HepG2 (cell line): Measurements from ENCODE around the gene SLC25A15. TPM values are rescaled to one million over a fixed set of nuclear protein-coding genes. Genes with fewer than 3 reads are reported as not detected.
A peak's percentile ranks its signal among the peaks of the same experiment; 100 is the strongest.

Source experiments
- BRCA1 ChIP-seq: sonication (generic); formaldehyde crosslinking; IDR thresholded peaks from 2 replicates; pipeline ENCODE4 v1.4.0; 2020; ENCODE audit warnings: missing genetic modification reagents
- CHD2 ChIP-seq: IDR thresholded peaks from 2 replicates; pipeline ENCODE4 v1.6.1; 2011; ENCODE audit warnings: low read depth, low read length, improper control_type of control experiment
- RNF2 ChIP-seq: fragments of 450-650 bp; conservative IDR thresholded peaks from 2 replicates; pipeline ENCODE4 v1.6.1; 2016; ENCODE audit warnings: low read depth
- ZFP90 ChIP-seq: sonication (generic); formaldehyde crosslinking; IDR thresholded peaks from 2 replicates; pipeline ENCODE4 v1.8.0; 2022; ENCODE audit warnings: missing genetic modification reagents, mild to moderate bottlenecking, inconsistent platforms, borderline replicate concordance
- ZFX ChIP-seq: sonication (generic); formaldehyde crosslinking; IDR thresholded peaks from 2 replicates; pipeline ENCODE4 v1.4.0; 2020; ENCODE audit warnings: mild to moderate bottlenecking, low read depth, missing genetic modification reagents, moderate library complexity
- ZMYM4 ChIP-seq: sonication (generic); formaldehyde crosslinking; IDR thresholded peaks from 2 replicates; pipeline ENCODE4 v1.8.1; 2023; ENCODE audit warnings: mild to moderate bottlenecking, missing genetic modification reagents
- polyA plus RNA-seq, 8 experiments: library from polyadenylated mRNA; depleted of rRNA in 3 of 8; stranded (reverse) in 7 of 8; unstranded in 1 of 8; fragments of >200 nt; fragmentation: Illumina TruSeq in 4 of 8; extraction: Trizol in 4 of 8; gene quantifications; 2 replicates each; pipeline versions ENCODE4 v1.2.1 to v1.2.3, GENCODE V29; 2011 to 2016; ENCODE audit warnings: low read depth in 4 of 8, missing spikeins in 1 of 8, mixed read lengths in 1 of 8; ENCODE audit not compliant: insufficient read depth in 1 of 8
- total RNA-seq, 5 experiments: library from RNA; depleted of rRNA; stranded (reverse); fragments of >200 nt; fragmentation: Illumina TruSeq; extraction: Trizol; gene quantifications; 2 replicates each; pipeline ENCODE4 v1.2.3, GENCODE V29; 2016; ENCODE audit warnings: low read depth in 1 of 5
- TF ChIP-seq, protein P1 (sequence below), 2 experiments: sonication (generic) in 1 of 2; formaldehyde crosslinking in 1 of 2; IDR thresholded peaks; 2 replicates each; pipeline versions ENCODE4 v1.5.1 to v1.6.1; 2011 to 2020; ENCODE audit warnings: borderline replicate concordance in 1 of 2, low read depth in 1 of 2, low read length in 1 of 2, mild to moderate bottlenecking in 1 of 2, missing genetic modification reagents in 1 of 2, moderate library complexity in 1 of 2
- TF ChIP-seq, protein P2 (sequence below): sonication (generic); formaldehyde crosslinking; IDR thresholded peaks from 2 replicates; pipeline ENCODE4 v1.4.0; 2020; ENCODE audit warnings: mild to moderate bottlenecking, missing genetic modification reagents
- TF ChIP-seq, protein P3 (sequence below): sonication (generic); formaldehyde crosslinking; IDR thresholded peaks from 2 replicates; pipeline ENCODE4 v1.8.1; 2022; ENCODE audit warnings: low read depth, mild to moderate bottlenecking, missing genetic modification reagents
- TF ChIP-seq, protein P4 (sequence below): fragments of 450-650 bp; IDR thresholded peaks from 2 replicates; pipeline ENCODE4 v1.6.1; 2017; ENCODE audit warnings: mild to moderate bottlenecking
- TF ChIP-seq, protein P5 (sequence below): fragments of 450-650 bp; IDR thresholded peaks from 2 replicates; pipeline ENCODE4 v1.6.1; 2017

The SLC25A15 gene
- total and polyA plus RNA-seq, 2 of the 13 experiments (the other 11 are each of a cell fraction or from before 2014, with no cell fraction given), result 17.3 to 39.1 TPM

DNA sequence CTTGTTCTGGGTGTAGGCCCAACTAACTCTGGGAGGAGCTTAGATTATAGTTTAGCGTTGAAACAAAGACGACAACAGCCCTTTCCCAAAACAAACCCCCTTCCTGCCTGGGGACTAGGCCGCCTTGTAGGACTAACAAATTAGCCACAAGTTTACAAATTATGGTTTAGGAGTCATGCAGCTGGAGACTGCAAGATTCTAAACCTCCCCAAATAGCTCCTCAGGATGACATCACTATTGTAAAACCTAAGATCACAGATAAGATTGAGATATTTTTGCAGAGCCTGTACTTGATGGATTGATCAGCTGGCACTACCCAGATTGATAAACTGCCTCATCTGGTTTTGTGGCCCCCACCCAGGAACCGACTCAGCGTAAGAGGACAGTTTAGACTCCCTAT lies 2.3 kb upstream of the SLC25A15 start (continued):
- TF ChIP-seq, protein P1, sequence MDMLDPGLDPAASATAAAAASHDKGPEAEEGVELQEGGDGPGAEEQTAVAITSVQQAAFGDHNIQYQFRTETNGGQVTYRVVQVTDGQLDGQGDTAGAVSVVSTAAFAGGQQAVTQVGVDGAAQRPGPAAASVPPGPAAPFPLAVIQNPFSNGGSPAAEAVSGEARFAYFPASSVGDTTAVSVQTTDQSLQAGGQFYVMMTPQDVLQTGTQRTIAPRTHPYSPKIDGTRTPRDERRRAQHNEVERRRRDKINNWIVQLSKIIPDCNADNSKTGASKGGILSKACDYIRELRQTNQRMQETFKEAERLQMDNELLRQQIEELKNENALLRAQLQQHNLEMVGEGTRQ (IDR thresholded peaks at IDR 0.05; ENCODE audit: low read depth, low read length), result no peak
- TF ChIP-seq, protein P1 (CRISPR knock-in tag; IDR thresholded peaks at IDR 0.05; ENCODE audit: borderline replicate concordance), result no peak
- TF ChIP-seq ZFX (CRISPR knock-in tag), result 0 out of 2 replicates have a peak, but pooled peaks have one; percentile 19
- no peak for TF ChIP-seq RNF2
- TF ChIP-seq, protein P2, sequence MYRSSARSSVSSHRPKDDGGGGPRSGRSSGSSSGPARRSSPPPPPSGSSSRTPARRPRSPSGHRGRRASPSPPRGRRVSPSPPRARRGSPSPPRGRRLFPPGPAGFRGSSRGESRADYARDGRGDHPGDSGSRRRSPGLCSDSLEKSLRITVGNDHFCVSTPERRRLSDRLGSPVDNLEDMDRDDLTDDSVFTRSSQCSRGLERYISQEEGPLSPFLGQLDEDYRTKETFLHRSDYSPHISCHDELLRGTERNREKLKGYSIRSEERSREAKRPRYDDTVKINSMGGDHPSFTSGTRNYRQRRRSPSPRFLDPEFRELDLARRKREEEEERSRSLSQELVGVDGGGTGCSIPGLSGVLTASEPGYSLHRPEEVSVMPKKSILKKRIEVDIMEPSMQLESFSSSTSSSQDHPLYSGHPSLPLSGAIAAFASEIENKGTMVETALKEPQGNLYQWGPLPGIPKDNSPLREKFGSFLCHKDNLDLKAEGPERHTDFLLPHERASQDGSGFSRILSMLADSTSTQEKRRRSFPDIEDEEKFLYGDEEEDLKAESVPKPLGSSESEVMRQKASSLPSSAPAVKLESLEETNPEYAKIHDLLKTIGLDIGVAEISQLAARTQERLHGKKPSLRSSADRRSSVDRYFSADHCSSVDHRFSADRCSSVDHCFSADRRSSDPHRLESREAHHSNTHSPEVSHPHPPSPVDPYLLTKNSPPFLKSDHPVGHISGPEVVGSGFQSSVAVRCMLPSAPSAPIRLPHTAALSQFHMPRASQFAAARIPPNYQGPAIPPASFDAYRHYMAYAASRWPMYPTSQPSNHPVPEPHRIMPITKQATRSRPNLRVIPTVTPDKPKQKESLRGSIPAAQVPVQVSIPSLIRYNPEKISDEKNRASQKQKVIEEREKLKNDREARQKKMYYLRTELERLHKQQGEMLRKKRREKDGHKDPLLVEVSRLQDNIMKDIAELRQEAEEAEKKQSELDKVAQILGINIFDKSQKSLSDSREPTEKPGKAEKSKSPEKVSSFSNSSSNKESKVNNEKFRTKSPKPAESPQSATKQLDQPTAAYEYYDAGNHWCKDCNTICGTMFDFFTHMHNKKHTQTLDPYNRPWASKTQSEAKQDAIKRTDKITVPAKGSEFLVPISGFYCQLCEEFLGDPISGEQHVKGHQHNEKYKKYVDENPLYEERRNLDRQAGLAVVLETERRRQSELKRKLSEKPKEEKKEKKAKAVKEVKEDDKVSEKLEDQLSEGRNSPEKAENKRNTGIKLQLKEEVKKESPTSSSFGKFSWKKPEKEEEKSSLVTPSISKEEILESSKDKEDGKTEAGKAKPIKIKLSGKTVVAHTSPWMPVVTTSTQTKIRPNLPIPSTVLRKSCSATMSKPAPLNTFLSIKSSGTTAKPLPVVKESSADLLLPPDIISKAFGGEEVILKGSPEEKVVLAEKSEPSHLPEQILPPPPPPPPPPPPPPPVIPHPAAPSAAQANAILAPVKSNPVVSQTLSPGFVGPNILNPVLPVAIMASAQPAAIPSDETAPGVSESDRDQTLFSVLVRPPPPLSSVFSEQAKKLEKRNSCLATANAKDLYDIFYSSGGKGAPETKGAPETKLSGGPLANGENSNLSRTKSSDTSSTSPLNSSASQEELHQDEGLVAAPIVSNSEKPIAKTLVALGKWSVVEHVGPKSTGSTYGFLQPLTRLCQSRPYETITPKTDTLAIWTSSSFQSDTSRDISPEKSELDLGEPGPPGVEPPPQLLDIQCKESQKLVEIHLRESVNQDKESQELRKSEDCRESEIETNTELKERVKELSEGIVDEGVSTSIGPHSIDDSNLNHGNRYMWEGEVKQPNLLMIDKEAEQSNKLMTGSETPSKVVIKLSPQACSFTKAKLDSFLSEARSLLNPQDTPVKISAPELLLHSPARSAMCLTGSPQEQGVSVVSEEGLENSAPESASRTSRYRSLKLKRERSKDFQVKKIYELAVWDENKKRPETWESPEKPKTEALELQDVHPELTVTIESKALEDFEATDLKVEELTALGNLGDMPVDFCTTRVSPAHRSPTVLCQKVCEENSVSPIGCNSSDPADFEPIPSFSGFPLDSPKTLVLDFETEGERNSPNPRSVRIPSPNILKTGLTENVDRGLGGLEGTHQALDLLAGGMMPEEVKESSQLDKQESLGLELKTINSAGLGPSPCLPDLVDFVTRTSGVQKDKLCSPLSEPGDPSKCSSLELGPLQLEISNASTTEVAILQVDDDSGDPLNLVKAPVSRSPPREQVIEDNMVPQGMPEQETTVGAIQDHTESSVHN (CRISPR knock-in tag), result no peak
- TF ChIP-seq CHD2, result no peak
- no peak for TF ChIP-seq ZFP90
- TF ChIP-seq, protein P3, sequence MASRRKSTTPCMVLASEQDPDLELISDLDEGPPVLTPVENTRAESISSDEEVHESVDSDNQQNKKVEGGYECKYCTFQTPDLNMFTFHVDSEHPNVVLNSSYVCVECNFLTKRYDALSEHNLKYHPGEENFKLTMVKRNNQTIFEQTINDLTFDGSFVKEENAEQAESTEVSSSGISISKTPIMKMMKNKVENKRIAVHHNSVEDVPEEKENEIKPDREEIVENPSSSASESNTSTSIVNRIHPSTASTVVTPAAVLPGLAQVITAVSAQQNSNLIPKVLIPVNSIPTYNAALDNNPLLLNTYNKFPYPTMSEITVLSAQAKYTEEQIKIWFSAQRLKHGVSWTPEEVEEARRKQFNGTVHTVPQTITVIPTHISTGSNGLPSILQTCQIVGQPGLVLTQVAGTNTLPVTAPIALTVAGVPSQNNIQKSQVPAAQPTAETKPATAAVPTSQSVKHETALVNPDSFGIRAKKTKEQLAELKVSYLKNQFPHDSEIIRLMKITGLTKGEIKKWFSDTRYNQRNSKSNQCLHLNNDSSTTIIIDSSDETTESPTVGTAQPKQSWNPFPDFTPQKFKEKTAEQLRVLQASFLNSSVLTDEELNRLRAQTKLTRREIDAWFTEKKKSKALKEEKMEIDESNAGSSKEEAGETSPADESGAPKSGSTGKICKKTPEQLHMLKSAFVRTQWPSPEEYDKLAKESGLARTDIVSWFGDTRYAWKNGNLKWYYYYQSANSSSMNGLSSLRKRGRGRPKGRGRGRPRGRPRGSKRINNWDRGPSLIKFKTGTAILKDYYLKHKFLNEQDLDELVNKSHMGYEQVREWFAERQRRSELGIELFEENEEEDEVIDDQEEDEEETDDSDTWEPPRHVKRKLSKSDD, result no peak
- TF ChIP-seq ZMYM4, result no peak
- TF ChIP-seq, protein P4, sequence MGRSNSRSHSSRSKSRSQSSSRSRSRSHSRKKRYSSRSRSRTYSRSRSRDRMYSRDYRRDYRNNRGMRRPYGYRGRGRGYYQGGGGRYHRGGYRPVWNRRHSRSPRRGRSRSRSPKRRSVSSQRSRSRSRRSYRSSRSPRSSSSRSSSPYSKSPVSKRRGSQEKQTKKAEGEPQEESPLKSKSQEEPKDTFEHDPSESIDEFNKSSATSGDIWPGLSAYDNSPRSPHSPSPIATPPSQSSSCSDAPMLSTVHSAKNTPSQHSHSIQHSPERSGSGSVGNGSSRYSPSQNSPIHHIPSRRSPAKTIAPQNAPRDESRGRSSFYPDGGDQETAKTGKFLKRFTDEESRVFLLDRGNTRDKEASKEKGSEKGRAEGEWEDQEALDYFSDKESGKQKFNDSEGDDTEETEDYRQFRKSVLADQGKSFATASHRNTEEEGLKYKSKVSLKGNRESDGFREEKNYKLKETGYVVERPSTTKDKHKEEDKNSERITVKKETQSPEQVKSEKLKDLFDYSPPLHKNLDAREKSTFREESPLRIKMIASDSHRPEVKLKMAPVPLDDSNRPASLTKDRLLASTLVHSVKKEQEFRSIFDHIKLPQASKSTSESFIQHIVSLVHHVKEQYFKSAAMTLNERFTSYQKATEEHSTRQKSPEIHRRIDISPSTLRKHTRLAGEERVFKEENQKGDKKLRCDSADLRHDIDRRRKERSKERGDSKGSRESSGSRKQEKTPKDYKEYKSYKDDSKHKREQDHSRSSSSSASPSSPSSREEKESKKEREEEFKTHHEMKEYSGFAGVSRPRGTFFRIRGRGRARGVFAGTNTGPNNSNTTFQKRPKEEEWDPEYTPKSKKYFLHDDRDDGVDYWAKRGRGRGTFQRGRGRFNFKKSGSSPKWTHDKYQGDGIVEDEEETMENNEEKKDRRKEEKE, result no peak
- no peak for TF ChIP-seq BRCA1 (CRISPR knock-in tag)
- TF ChIP-seq, protein P5, sequence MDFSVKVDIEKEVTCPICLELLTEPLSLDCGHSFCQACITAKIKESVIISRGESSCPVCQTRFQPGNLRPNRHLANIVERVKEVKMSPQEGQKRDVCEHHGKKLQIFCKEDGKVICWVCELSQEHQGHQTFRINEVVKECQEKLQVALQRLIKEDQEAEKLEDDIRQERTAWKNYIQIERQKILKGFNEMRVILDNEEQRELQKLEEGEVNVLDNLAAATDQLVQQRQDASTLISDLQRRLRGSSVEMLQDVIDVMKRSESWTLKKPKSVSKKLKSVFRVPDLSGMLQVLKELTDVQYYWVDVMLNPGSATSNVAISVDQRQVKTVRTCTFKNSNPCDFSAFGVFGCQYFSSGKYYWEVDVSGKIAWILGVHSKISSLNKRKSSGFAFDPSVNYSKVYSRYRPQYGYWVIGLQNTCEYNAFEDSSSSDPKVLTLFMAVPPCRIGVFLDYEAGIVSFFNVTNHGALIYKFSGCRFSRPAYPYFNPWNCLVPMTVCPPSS, result no peak
